Liver (tissue), 9 donors: ENCODE results near the gene SYS1. TPM values are rescaled to one million over a fixed set of nuclear protein-coding genes. Genes with fewer than 3 reads are reported as not detected.

ENCODE experiments used
- DNase-seq: peaks from one replicate; pipeline ENCODE4 v3.0.0-alpha.2; 2017; ENCODE audit warnings: low spot score
- H3K27ac ChIP-seq, 2 donors: one replicate each; pipeline ENCODE4 v1.7.0; 2013; ENCODE audit warnings: inconsistent platforms in 2 of 2, low read length in 2 of 2, control low read depth in 1 of 2, low read depth in 1 of 2, mild to moderate bottlenecking in 1 of 2
- H3K27me3 ChIP-seq, 4 donors: one replicate each; pipeline versions ENCODE4 v1.6.1 to v1.7.0; 2013; ENCODE audit warnings: low read length in 3 of 4, inconsistent platforms in 1 of 4, mild to moderate bottlenecking in 1 of 4, moderate library complexity in 1 of 4; ENCODE audit not compliant: control insufficient read depth in 4 of 4, insufficient read depth in 4 of 4
- H3K36me3 ChIP-seq, 4 donors: one replicate each; pipeline versions ENCODE4 v1.6.1 to v1.7.0; 2013; ENCODE audit warnings: low read length in 3 of 4, mild to moderate bottlenecking in 3 of 4, low read depth in 1 of 4, moderate library complexity in 1 of 4; ENCODE audit not compliant: control insufficient read depth in 4 of 4, insufficient read depth in 3 of 4
- H3K4me1 ChIP-seq, 4 donors: one replicate each; pipeline versions ENCODE4 v1.6.1 to v1.7.0; 2013; ENCODE audit warnings: low read length in 3 of 4, mild to moderate bottlenecking in 3 of 4, moderate library complexity in 1 of 4; ENCODE audit not compliant: control insufficient read depth in 4 of 4, insufficient read depth in 4 of 4
- H3K4me3 ChIP-seq, 3 donors: one replicate each; pipeline versions ENCODE4 v1.6.1 to v1.7.0; 2013; ENCODE audit warnings: low read length in 3 of 3, control low read depth in 1 of 3, low read depth in 1 of 3, mild to moderate bottlenecking in 1 of 3
- H3K9ac ChIP-seq, 2 donors: one replicate each; pipeline ENCODE4 v1.7.0; 2013; ENCODE audit warnings: low read length in 2 of 2, mild to moderate bottlenecking in 2 of 2, moderate library complexity in 2 of 2, control low read depth in 1 of 2, low read depth in 1 of 2
- H3K9me3 ChIP-seq, 4 donors: one replicate each; pipeline versions ENCODE4 v1.6.1 to v1.7.0; 2013; ENCODE audit warnings: low read length in 3 of 4; ENCODE audit not compliant: control insufficient read depth in 4 of 4
- FOXA1 ChIP-seq: IDR thresholded peaks from 2 replicates; pipeline ENCODE4 v1.6.1; 2016; ENCODE audit warnings: antibody characterized with exemption
- FOXA2 ChIP-seq: IDR thresholded peaks from 2 replicates; pipeline ENCODE4 v1.6.1; 2016; ENCODE audit warnings: antibody characterized with exemption
- GABPA ChIP-seq, 2 donors: IDR thresholded peaks in 1 of 2; conservative IDR thresholded peaks in 1 of 2; 2 replicates each; pipeline ENCODE4 v1.6.1; 2016; ENCODE audit warnings: antibody characterized with exemption in 2 of 2, mild to moderate bottlenecking in 1 of 2, moderate library complexity in 1 of 2
- HNF4A ChIP-seq, 2 donors: conservative IDR thresholded peaks; 2 replicates each; pipeline ENCODE4 v1.6.1; 2016; ENCODE audit warnings: antibody characterized with exemption in 2 of 2, mild to moderate bottlenecking in 2 of 2
- NR2F2 ChIP-seq: IDR thresholded peaks from 2 replicates; pipeline ENCODE4 v1.6.1; 2016; ENCODE audit warnings: antibody characterized with exemption
- RAD21 ChIP-seq, 2 donors: IDR thresholded peaks; 2 replicates each; pipeline ENCODE4 v1.6.1; 2016; ENCODE audit warnings: antibody characterized with exemption in 2 of 2, mild to moderate bottlenecking in 2 of 2
- RXRA ChIP-seq, 2 donors: IDR thresholded peaks; 2 replicates each; pipeline ENCODE4 v1.6.1; 2017 to 2018; ENCODE audit warnings: antibody characterized with exemption in 2 of 2, mild to moderate bottlenecking in 1 of 2
- SP1 ChIP-seq: IDR thresholded peaks from 2 replicates; pipeline ENCODE4 v1.6.1; 2018; ENCODE audit warnings: antibody characterized with exemption, mild to moderate bottlenecking
- TAF1 ChIP-seq: conservative IDR thresholded peaks from 2 replicates; pipeline ENCODE4 v1.6.1; 2016; ENCODE audit warnings: antibody characterized with exemption, mild to moderate bottlenecking
- YY1 ChIP-seq: IDR thresholded peaks from 2 replicates; pipeline ENCODE4 v1.6.1; 2016; ENCODE audit warnings: antibody characterized with exemption, mild to moderate bottlenecking
- WGBS: extraction: QIAGEN DNeasy Blood & Tissue Kit; methylation state at CpG from one replicate; pipeline ENCODE4 v1.1.7; 2013; 5-methylcytosine and 5-hydroxymethylcytosine counted together
- polyA plus RNA-seq, 2 donors: library from polyadenylated mRNA; stranded (reverse) in 1 of 2; unstranded in 1 of 2; fragments of 200-250 nt in 1 of 2; fragments of >200 nt in 1 of 2; fragmentation: Nextera tagmentation in 1 of 2; extraction: Ambion mirVana in 1 of 2; gene quantifications; one replicate each; pipeline versions ENCODE4 v1.2.1 to v1.2.3, GENCODE V29; 2013 to 2015
- total RNA-seq, 2 donors: library from RNA; depleted of rRNA; stranded (reverse); fragments of >200 nt; gene quantifications; one replicate each; pipeline ENCODE4 v1.2.3, GENCODE V29; 2014
- TF ChIP-seq, protein P1 (sequence below): IDR thresholded peaks from 2 replicates; pipeline ENCODE4 v1.6.1; 2016; ENCODE audit warnings: antibody characterized with exemption
- TF ChIP-seq, protein P2 (sequence below): IDR thresholded peaks from 2 replicates; pipeline ENCODE4 v1.6.1; 2016; ENCODE audit warnings: antibody characterized with exemption
- TF ChIP-seq, protein P3 (sequence below): IDR thresholded peaks from 2 replicates; pipeline ENCODE4 v1.6.1; 2016; ENCODE audit warnings: antibody characterized with exemption, mild to moderate bottlenecking
- donor health status: healthy.
- donor health status: healthy.
- donor health status: healthy.
- donor health status: healthy.
- donor health status: healthy.

Gene SYS1
- total and polyA plus RNA-seq, 4 donors = 15.0 to 37.8 (median 28.1) TPM

DNA sequence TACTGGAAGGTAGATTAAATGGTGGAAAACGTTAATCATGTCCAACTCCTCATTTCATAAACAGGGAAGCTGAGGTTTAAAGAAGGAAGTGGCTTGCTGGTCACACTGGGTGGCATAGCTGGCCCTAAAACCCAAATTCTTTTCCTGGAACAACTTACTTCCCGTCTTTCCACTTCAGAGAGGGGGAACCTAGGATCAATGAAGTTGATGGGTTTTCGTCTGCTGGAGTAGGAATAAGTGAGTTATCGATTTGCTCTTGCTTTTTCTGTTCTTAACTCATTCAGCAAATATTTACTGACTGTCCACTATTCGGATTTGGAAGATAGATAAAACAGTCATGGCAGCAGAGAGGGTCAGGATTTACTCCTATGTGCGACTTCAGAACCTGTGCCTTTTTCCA lies 1.2 kb upstream of the SYS1 start:
- H3K9me3 ChIP-seq = no peaks in the 10 kb centered on the region
- peak overlapping the region in 1 of 2 donors; percentile 59 for H3K9ac ChIP-seq
- peak overlapping the region; percentile 98 for H3K27ac ChIP-seq
- 27% methylated on average over 6 of the region's 6 CpGs for WGBS
- TF ChIP-seq FOXA1 = peak; percentile 15
- TF ChIP-seq SP1 = peak; percentile 52
- peak in 1 of 2 donors; percentile 25 for TF ChIP-seq RAD21 (IDR thresholded peaks at IDR 0.05)
- TF ChIP-seq GABPA (IDR thresholded peaks at IDR 0.05 in 1 of 2, conservative IDR thresholded peaks at IDR 0.05 in 1 of 2) = no peak
- TF ChIP-seq, protein P1, sequence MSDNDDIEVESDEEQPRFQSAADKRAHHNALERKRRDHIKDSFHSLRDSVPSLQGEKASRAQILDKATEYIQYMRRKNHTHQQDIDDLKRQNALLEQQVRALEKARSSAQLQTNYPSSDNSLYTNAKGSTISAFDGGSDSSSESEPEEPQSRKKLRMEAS = no peak
- peak; percentile 74 for TF ChIP-seq YY1
- TF ChIP-seq HNF4A (conservative IDR thresholded peaks at IDR 0.05) = peak; percentile 26 to 36
- TF ChIP-seq TAF1 = peak; percentile 44
- TF ChIP-seq RXRA (IDR thresholded peaks at IDR 0.05) = peak; percentile 29 to 37
- H3K4me1 ChIP-seq = peaks cover 16 to 53% (median 39%) of the 10 kb centered on the region in 4 donors
- peaks cover 0 to 14% (median 11%) of the 10 kb centered on the region in 4 donors for H3K36me3 ChIP-seq
- no peaks in the 10 kb centered on the region for H3K27me3 ChIP-seq
- no peak for DNase-seq
- H3K4me3 ChIP-seq = no peak overlapping the region

DNA sequence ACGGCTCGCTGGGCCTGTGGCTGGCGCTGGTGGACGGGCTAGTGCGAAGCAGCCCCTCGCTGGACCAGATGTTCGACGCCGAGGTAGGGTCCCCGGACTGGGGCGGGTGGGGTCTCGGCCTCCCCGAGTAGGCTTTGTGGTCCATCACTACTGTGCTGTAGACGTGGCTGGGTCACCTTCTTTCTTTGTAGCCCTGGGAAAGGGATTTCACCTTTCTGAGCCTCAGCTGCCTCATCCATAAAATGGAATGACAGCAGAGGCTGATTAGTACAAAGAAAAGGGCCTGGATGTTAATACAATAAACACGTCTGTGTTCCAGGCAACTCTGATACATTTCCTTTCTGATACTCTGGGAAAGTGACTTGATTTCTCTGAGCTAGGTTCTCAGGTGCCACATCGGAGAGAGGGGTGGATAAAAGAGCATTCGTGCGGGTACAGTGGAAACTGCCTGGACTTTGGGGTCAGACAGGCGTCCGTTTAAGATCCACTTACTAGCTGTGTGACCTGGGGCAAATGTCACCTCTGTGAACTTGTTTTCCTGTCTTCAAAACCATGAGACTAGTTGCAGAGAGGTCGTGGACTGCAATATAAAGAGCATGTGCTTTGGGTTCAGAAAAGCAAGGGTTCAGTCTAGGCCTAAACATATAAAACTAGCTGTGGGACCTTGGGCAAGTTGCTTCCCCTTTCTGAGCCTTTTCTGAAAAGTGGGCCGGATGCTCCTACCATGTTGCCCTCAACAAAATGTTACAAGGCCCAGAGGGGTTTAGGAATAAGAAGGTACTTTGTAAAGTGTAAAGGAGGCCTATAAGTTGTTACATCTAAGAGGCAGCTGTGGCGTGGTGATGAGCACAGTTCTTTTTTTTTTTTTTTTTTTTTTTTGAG lies 896 bp downstream of the SYS1 start:
- Histone ChIP-seq H3K27me3 (no peaks in the 10 kb centered on the region), H3K9ac (peak overlapping the region; percentile 34 to 87), H3K4me3 (peak overlapping the region; percentile 68 to 87 (median 74)), H3K9me3 (no peaks in the 10 kb centered on the region), H3K4me1 (peaks cover 8 to 47% (median 29%) of the 10 kb centered on the region in 4 donors), H3K36me3 (peaks cover 0 to 24% (median 22%) of the 10 kb centered on the region in 4 donors), H3K27ac (peak overlapping the region; percentile 97 to 98)
- TF ChIP-seq NR2F2 (no peak), HNF4A (conservative IDR thresholded peaks at IDR 0.05) (peak; percentile 3 to 7)
- DNase-seq = peak; percentile 29
- 18% methylated on average over 23 of the region's 23 CpGs for WGBS

DNA sequence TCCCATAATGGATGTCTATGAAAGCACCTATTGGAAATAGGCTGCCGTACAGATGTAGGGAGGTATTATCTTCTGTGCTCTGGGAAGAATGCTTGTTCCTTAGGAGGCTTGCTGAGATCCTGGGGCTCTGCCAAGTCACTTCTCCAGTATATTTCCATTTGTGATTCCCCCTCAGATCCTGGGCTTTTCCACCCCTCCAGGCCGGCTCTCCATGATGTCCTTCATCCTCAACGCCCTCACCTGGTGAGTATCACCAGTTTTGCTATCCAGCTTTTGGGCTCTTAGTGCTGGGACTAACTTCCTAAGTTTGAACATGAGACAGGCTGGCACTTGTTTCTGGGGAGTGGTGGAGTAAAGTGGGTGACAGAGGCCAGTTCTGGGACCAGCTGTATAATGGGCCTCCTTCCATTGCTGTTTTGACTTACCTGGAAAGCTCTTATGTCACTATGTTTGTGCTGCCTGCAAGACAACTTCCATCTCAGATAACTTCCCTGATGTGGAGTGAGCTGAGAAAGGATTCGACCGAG lies 2.6 kb downstream of the SYS1 start:
- TF ChIP-seq FOXA1 (no peak), RAD21 (IDR thresholded peaks at IDR 0.05) (no peak), SP1 (no peak)
- no peak for DNase-seq

DNA sequence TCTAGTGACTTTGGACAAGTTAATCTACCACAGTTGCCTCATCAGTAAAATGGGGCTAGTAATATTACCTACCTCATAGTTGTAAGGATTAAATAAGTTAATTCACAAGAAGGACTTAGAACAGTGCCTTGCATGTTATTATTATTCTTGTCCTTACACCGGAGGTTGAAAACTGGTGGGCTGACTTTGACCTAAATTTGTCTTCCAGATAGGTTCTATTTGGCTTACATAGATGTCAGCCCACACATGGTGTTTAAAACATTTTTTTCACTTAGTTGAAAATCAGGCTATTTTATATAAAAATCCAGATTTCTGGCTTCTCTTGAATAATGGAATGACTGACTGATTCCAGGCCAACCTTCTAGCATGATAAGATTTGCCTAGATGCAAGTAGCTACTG lies 3.2 kb downstream of the SYS1 start:
- Histone ChIP-seq H3K4me3 (no peak overlapping the region), H3K36me3 (peaks cover 0 to 24% (median 22%) of the 10 kb centered on the region in 4 donors), H3K4me1 (peaks cover 0 to 28% (median 17%) of the 10 kb centered on the region in 4 donors), H3K9ac (no peak overlapping the region), H3K27me3 (no peaks in the 10 kb centered on the region), H3K27ac (no peak overlapping the region), H3K9me3 (no peaks in the 10 kb centered on the region)
- 92% methylated on average over 1 of the region's 1 CpG for WGBS
- DNase-seq = no peak
- TF ChIP-seq, protein P2, sequence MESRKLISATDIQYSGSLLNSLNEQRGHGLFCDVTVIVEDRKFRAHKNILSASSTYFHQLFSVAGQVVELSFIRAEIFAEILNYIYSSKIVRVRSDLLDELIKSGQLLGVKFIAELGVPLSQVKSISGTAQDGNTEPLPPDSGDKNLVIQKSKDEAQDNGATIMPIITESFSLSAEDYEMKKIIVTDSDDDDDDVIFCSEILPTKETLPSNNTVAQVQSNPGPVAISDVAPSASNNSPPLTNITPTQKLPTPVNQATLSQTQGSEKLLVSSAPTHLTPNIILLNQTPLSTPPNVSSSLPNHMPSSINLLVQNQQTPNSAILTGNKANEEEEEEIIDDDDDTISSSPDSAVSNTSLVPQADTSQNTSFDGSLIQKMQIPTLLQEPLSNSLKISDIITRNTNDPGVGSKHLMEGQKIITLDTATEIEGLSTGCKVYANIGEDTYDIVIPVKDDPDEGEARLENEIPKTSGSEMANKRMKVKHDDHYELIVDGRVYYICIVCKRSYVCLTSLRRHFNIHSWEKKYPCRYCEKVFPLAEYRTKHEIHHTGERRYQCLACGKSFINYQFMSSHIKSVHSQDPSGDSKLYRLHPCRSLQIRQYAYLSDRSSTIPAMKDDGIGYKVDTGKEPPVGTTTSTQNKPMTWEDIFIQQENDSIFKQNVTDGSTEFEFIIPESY = no peak
- TF ChIP-seq FOXA2 (no peak), FOXA1 (no peak)
- TF ChIP-seq, protein P1 = no peak
- TF ChIP-seq, protein P3, sequence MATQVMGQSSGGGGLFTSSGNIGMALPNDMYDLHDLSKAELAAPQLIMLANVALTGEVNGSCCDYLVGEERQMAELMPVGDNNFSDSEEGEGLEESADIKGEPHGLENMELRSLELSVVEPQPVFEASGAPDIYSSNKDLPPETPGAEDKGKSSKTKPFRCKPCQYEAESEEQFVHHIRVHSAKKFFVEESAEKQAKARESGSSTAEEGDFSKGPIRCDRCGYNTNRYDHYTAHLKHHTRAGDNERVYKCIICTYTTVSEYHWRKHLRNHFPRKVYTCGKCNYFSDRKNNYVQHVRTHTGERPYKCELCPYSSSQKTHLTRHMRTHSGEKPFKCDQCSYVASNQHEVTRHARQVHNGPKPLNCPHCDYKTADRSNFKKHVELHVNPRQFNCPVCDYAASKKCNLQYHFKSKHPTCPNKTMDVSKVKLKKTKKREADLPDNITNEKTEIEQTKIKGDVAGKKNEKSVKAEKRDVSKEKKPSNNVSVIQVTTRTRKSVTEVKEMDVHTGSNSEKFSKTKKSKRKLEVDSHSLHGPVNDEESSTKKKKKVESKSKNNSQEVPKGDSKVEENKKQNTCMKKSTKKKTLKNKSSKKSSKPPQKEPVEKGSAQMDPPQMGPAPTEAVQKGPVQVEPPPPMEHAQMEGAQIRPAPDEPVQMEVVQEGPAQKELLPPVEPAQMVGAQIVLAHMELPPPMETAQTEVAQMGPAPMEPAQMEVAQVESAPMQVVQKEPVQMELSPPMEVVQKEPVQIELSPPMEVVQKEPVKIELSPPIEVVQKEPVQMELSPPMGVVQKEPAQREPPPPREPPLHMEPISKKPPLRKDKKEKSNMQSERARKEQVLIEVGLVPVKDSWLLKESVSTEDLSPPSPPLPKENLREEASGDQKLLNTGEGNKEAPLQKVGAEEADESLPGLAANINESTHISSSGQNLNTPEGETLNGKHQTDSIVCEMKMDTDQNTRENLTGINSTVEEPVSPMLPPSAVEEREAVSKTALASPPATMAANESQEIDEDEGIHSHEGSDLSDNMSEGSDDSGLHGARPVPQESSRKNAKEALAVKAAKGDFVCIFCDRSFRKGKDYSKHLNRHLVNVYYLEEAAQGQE = no peak

More for the DNA sequence above, 2.6 kb downstream of the SYS1 start:
- Histone ChIP-seq H3K36me3 (peaks cover 0 to 24% (median 22%) of the 10 kb centered on the region in 4 donors), H3K4me3 (no peak overlapping the region), H3K27me3 (no peaks in the 10 kb centered on the region), H3K4me1 (peaks cover 4 to 35% (median 23%) of the 10 kb centered on the region in 4 donors), H3K27ac (no peak overlapping the region), H3K9me3 (no peaks in the 10 kb centered on the region), H3K9ac (no peak overlapping the region)
- WGBS = 95% methylated on average over 5 of the region's 5 CpGs
